Body of pancreas (tissue), 4 donors: ENCODE measurements around the gene TMEM154.

ENCODE experiments used
- POLR2A ChIP-seq, 3 donors: fragments of 450-650 bp; IDR thresholded peaks; one replicate each; pipeline ENCODE4 v1.6.1; 2016; ENCODE audit warnings: antibody characterized with exemption in 3 of 3, mild to moderate bottlenecking in 2 of 3
- TF ChIP-seq, protein P1 (sequence below), 7 experiments: fragments of 450-650 bp in 4 of 7; fragments of 200-600 bp in 3 of 7; sonication (generic) in 3 of 7; IDR thresholded peaks; one replicate each; pipeline ENCODE4 v1.5.1; 2016 to 2019; ENCODE audit warnings: antibody characterized with exemption in 7 of 7

DNA sequence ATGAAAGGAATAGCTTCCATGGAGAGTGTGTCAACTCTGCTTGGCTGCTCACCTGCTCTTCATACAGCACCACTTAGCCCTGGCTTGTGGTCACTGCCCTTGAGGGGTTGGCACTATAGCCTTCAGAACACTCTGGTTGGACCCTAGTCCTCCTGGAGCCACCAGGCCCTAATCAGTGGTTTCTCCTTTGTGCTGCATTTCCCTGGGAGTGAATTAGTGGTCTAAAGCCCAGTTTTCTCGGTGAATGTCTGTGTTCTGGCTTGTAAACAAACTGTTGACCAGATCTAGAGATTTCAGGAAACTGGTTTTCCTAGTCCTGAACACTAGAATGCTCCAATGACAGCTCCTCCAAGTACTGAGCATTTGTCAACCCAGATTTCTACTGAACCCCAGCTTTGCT, 28.6 kb upstream of the TMEM154 start:
- TF ChIP-seq, protein P1, sequence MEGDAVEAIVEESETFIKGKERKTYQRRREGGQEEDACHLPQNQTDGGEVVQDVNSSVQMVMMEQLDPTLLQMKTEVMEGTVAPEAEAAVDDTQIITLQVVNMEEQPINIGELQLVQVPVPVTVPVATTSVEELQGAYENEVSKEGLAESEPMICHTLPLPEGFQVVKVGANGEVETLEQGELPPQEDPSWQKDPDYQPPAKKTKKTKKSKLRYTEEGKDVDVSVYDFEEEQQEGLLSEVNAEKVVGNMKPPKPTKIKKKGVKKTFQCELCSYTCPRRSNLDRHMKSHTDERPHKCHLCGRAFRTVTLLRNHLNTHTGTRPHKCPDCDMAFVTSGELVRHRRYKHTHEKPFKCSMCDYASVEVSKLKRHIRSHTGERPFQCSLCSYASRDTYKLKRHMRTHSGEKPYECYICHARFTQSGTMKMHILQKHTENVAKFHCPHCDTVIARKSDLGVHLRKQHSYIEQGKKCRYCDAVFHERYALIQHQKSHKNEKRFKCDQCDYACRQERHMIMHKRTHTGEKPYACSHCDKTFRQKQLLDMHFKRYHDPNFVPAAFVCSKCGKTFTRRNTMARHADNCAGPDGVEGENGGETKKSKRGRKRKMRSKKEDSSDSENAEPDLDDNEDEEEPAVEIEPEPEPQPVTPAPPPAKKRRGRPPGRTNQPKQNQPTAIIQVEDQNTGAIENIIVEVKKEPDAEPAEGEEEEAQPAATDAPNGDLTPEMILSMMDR (IDR thresholded peaks at IDR 0.05) = no peak
- TF ChIP-seq POLR2A (IDR thresholded peaks at IDR 0.05) = no peak
